ENCODE results near the gene CTDSP1.

GRCh38 chr2:218397463-218397819, 2.2 kb upstream of the CTDSP1 start:
- TF ChIP-seq, protein P1, sequence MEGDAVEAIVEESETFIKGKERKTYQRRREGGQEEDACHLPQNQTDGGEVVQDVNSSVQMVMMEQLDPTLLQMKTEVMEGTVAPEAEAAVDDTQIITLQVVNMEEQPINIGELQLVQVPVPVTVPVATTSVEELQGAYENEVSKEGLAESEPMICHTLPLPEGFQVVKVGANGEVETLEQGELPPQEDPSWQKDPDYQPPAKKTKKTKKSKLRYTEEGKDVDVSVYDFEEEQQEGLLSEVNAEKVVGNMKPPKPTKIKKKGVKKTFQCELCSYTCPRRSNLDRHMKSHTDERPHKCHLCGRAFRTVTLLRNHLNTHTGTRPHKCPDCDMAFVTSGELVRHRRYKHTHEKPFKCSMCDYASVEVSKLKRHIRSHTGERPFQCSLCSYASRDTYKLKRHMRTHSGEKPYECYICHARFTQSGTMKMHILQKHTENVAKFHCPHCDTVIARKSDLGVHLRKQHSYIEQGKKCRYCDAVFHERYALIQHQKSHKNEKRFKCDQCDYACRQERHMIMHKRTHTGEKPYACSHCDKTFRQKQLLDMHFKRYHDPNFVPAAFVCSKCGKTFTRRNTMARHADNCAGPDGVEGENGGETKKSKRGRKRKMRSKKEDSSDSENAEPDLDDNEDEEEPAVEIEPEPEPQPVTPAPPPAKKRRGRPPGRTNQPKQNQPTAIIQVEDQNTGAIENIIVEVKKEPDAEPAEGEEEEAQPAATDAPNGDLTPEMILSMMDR (IDR thresholded peaks at IDR 0.05), result no peak
- TF ChIP-seq EZH2 (IDR thresholded peaks at IDR 0.05; ENCODE audit: borderline replicate concordance, insufficient read depth, low read depth, low read length, poor library complexity, severe bottlenecking), result no peak

Data from B cell (primary cell).